Measurements from ENCODE around the gene TMEM14A.
A peak's percentile ranks its signal among the peaks of the same experiment; 100 is the strongest.
"Not testable (repeated sequence)": the region's sequence is repeated elsewhere in the genome, so short reads cannot be mapped to it uniquely, and the experiment has no call there.

TMEM14A gene

DNA sequence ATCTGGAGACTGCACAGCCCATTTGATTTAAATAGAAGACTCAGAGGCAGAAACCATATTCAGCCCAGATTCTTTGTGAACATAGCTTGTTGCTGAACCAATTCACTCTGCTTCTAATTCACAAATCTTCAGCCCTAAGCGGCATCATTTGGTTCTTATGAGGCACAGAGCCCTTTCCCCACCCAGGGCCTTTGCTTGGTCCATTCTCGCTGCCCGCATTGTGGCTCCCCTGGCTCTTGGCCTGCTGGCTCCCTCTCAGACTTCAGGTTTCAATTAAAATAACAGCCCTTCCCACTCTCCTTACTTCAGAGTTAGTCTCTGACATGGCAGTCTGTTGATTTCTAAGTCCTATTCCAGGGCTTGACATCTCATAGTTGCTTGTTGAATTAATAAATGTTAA is 9.4 kb upstream of the TMEM14A start:
- DNase-seq: no peak

GRCh38 chr6:52662031-52662430 is 8.9 kb upstream of the TMEM14A start:
- no peak for DNase-seq

DNA sequence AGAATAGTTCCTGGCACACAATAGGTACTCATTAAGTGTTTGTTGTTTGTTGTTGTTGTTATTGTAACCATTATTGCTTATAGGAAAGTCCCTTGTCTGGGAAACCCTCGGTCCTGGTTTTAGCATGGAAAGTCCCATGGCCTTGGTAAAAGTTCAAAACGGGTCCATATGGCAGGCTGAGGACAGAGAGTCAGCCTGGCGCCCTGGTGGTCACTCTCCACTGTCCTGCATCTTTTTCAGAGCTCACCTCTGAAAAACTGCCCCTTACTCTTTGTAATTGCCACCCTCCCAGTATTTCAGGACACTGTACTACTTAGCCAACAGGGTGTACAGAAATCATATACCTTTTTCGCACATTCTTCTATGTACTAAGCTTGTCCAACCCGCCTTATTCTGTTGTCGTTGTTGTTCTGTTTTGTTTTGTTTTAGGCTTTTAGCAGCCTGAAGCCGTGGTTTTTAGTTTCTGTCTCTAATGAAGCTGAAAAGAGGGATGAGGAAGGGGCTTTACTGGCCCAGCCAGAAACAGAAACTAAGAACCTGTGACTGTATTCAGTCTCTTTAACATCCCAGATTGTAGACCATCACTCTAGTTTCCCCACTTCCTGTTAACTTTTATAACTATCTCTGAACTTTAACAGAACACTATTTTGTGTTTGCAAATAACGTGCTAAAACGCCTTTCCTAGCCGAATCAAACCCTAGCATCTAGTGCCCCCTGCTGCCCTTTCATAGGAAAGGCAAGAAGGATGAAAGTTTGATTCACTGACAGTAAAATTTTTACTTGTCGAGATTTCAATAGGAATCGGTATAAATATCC is 7.6 kb upstream of the TMEM14A start:
- peak; percentile 45 for DNase-seq

- no peak for DNase-seq
These were observed 7.1 kb upstream of the TMEM14A start for GRCh38 chr6:52663936-52664185.

DNA sequence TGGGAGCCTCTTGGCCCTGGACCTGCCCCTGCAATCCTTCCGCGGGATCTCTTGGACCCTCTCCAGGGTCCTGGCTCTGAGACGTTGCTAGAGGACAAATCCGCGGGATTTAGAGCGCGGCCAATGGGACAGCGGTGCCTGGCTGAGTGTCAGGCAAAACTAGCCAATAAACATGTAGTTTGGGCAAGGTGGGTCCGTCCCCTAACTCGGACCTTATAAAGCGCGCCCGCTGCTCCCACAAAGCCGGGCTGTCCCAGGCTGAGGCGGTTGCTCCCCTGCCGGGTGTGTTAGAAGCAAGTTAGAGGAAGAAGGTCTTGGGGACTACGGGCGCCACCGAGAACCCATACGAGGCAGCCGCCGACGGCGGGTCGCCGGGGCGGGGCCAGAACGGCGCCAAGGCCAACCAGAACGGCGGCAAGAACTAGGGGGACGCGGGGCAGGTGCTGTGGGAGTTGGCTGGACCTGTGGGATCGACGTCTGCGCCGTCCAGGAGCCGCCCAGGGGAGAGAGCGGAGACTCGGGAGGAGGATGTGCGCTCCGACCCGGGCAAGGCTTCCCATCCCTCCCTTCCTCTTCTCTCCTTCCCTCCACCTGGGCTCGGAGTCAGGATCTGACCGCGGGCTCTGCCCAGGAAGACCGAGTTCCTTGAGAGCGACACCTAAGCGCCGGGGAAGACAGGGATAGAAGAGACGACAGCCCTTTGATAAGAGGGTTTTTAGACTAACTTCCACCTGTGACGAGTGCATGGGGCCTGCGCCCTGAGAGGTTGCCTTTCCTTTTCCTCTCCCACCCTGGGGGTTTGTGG is 6.5 kb upstream of the TMEM14A start:
- peak; percentile 89 for DNase-seq

DNA sequence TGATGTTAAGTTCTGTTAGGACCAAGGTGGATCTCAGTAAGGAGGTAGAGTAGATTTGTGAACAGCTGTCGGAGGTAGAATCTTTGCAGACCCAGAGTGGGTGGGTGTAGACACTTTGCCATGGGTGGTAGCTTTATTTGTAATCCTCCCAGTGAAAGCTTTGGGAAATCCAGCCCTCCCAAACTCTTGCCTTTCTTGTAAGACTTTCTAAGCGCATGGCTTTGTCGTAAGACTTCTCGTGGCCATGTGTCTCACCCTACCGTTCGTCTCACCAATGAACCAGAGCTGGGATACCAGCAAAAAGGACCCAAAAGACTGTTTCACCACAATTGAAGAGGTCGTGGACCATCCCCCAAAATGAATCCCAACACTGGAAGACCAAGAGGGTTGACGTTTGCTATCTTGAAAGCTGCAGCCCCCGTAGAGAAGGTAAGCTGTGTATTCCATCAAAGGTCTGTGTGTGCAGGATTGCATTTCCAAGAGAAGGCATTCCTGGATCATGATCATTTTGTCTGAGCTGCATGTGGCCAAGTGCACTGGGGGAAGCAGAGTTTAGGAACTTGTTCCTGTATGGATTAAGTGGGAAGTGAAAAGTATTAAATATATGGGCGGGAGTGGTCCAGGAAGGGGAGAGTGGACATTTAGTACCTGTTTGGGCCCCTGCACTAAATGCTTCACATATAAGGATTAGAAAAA is 5.8 kb upstream of the TMEM14A start:
- no peak for DNase-seq

DNA sequence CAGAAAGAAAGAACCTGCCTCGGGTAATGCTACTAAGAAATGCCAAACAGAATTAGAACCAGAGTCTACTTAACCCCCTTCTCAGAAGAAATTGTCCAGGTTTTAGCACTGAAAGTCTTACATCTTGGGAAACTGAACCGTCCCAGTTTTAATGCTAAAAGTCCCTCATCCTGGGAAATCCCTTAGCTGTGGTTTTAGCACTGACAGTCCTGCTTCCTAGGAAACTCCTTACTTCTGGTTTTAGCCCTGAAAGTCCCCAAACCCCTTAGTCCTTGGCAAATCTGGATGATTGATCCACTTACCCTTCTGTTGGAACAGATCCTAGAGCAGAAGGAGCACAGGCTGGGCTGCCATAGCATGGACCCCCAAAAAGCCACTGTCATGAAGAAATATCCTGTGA is 4.8 kb upstream of the TMEM14A start:
- DNase-seq: no peak

- no peak for DNase-seq
These were observed 4.4 kb upstream of the TMEM14A start for GRCh38 chr6:52666523-52666922.

DNA sequence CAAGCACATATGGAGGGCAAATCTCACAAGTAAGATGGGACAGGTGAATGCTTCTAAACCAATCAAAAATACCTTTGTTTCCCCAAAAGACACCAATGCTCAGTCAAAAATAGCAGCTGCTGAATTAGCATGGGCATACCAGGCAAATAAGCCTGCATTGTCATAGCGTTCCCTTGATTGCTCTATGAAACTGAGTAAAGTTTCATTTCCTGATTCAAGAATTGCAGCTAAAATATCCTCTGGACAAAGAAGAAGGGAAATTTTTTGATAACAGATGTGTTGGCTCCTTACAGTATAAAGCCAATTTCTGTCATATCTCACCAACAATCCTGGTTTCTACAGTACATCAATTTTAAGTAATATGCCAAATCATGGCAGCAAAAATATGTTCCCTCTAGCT is 3.3 kb upstream of the TMEM14A start:
- no peak for DNase-seq

- no peak for DNase-seq
These were observed 763 bp downstream of the TMEM14A start for GRCh38 chr6:52671676-52672075.

- no peak for DNase-seq
These were observed 1.6 kb downstream of the TMEM14A start for GRCh38 chr6:52672412-52673025.

DNA sequence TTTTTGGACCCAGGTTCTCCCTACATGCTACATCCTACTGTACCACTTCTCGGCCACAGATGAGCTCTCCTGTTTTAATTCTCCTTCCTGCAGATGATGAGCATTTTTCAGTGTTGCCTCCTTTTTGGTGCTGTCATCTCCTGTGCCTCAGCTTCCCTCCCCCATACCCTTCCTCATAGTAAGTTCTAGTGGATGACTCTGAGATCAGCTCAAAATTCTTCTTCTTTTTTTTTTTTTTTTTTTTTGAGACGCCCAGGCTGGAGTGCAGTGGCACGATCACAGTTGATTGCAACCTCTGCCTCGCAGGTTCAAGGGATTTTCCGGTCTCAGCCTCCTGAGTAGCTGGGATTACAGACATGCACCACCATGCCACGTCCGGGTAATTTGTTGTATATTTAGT is 3.8 kb downstream of the TMEM14A start:
- no peak for DNase-seq

DNA sequence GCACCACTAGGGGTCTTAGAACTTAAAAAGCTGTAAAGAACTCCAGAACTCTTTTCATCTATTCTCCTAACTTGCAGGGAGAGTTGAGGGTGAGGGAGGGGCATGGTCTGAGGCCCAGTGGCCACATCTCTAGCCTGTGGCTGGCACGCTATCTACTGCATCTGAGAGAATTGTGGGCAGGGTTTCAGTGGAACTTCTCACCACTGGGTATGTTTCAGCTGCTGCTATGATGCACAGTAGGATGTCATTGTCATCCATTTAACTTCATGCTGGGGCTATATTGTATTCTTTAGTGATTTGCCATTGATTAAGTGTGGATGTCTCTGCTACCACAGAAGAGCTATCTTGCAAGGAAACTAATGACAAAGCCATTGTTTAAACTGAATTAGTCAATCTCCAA is 4.5 kb downstream of the TMEM14A start:
- no peak for DNase-seq

DNA sequence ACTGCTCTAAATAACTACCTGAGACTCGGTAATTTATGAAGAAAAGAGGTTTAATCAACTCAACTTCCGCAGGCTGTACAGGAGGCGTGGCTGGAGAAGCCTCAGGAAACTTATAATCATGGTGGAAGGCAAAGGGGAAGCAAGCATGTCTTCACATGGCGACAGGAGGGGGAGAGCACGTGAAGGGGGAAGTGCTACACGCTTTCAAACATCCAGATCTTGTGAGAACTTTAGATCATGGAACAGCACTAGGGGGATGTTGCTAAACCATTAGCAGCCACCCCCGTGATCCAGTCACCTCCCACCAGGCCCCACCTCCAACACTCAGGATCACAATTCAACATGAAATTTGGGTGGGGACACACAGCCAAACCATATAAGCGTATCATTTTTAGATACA is 5.7 kb downstream of the TMEM14A start:
- DNase-seq: not testable (repeated sequence)

DNA sequence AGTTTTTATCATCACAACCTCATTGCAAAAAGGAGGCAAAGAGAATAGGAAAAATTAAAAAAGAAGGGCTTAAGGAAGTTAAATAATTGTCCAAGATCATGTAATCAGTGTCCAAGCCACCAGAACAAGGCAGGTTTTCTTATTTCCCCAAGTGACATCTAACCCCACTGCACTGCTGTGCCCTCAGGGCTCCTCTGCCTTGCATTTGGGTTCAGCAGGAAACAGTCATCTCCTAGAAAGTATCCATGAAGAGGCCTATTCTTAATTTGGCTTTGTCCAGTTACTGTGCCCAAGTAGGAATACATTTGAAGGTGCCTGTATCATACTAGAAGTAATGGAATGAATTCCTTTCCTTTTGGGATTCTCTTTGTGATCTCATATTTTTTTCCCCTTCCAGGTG is 10.5 kb downstream of the TMEM14A start:
- DNase-seq: no peak

DNA sequence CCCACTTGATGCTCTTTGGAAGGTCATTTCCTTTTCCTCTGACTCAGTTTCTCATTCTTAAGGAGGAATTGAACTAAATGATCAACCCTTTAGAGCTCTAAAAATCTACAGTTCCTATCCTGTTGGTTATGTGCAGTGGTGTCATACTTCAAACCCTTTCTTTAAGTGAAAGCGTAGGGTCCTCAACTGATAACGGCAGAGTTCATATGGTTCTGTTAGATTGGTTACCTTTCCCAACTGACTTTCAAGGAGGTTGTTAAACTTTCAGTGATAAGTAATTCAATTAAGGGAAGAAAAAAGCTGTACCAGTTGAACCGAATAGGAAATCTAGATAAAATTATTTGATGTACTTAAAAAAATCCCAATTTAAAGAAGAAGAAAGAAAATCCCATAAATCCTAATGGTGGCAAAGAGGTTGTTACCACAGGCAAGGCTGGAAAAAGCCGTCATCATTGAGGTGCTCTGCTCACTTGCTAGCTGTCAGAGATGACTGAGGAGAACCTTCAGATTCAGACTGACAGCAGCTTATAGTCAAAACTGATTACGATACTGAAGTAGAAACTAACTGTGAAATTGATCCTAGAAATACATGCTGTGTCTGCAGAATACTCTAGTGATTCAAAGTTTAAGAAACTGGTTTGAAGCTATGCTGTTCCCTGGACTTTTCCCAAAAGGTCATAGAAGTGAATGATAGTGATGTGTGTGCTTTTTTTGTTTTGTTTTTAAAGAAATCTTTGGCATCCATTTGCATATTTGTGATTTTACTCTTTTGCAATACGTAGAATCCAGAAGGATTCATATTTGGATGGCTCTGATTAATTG is 16.2 kb downstream of the TMEM14A start:
- no peak for DNase-seq

GRCh38 chr6:52689857-52690256 is 18.9 kb downstream of the TMEM14A start:
- no peak for DNase-seq

GRCh38 chr6:52691718-52692117 is 20.8 kb downstream of the TMEM14A start:
- no peak for DNase-seq

GRCh38 chr6:52693773-52694172 is 22.9 kb downstream of the TMEM14A start:
- DNase-seq: no peak

GRCh38 chr6:52694404-52694803 is 23.5 kb downstream of the TMEM14A start:
- no peak for DNase-seq

DNA sequence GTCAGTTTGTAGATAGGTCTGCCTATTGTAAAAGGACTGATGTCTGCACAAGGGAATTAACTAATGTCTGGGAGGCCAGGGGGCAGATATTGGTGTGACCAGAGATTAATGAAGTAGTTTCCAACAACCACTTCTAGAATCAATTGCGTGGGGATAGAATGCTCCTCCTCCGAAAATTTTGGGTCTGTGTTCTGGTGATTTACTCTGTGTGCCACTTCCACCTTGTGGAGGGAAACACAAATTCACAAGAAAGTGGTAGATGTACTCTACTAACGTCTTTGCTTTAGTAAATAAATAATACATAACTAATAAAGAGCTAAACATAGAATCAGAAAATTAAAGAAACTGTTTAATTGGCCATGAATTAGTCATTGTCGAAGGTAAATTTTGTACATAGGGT is 25.5 kb downstream of the TMEM14A start:
- no peak for DNase-seq

GRCh38 chr6:52697903-52698302 is 27.0 kb downstream of the TMEM14A start:
- no peak for DNase-seq

- no peak for DNase-seq
These were observed 33.1 kb downstream of the TMEM14A start for GRCh38 chr6:52704060-52704459.

Measured in GDM1 (cell line).